GM21825 (cell line): ENCODE data around the gene ABCF3.

ENCODE experiments used
- ATAC-seq: cut with Tn5 transposase; IDR thresholded peaks from one replicate; pipeline ENCODE4 v1.9.1; 2021; ENCODE audit warnings: mild to moderate bottlenecking, moderate library complexity; ENCODE audit not compliant: unreplicated experiment

Gene ABCF3

DNA sequence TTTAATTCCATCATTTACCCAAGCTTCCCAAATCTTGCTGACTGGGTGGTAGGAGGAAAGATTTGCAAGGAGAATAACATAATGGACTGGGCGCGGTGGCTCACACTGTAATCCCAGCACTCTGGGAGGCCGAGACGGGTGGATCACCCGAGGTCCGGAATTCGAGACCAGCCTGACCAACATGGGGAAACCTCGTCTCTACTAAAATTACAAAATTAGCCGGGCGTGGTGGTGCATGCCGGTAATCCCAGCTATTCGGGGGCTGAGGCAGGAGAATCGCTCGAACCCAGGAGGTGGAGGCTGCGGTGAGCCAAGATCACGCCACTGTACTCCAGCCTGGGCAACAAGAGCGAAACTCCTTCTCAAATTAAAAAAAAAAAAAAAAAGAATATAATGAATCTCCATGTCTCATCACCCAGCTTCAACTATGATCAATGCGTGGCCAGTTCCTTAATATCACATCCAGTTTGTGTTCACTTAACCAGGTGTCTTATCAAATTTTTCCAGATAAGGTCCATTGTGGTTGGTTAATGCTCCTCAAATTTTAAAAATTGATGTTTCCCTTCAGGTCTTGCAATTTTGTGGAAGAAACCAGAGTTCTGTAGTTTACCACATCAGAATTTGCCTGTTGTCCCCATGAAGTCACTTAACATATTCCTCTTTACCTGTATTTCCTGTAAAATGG is 1.3 kb upstream of the ABCF3 start:
- ATAC-seq, result no peak

DNA sequence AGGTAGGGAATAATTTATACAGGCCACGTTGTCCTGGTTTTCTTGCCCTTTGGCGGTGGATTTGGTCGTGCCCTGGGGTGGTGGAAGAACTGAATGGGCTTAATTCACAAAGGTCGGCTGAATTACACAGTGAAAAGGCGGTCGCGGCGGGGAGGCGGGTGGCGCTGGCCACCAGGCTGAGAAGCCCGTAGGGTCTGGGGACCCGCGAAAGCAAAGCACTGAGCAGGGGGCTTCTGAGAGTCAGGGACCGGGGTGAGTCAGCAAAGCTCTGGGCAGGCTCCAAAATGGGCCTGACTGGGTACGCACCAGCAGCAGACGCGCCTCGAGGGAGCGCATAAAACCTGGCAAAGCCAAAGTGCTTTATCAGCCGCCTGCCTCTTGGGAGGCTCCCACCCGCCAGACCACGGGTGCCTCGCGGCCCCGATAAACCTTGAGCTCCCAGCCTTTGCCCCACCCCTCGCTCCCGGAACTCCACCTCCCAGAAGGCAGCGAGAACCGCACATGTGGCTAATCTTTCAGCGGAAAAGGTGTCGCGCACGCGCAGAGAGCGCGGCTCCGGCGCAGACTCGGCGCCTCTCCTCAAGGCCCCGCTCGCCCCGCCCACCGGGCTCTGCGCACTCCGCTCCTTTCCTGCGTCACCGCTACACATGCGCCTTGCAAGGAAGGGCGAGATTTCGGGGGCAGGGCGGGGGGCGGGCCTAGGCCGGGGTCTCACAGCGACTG is 377 bp upstream of the ABCF3 start:
- ATAC-seq, result peak; percentile 86

DNA sequence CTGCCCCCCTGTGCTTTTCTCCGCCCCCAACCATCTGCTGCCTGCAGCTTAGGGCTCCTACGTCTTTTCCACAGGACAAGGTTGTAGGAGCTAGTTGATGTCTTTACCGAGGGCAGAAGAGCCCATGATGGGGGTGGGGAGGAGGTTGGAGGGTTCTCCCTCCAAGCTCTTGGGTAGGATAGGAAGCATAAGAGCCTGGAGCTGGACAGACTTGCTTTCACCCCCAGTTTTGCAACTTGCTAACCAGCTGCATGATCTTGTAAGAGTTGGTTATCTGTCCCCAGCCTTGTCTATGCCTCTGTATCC is 856 bp downstream of the ABCF3 start:
- no peak for ATAC-seq

DNA sequence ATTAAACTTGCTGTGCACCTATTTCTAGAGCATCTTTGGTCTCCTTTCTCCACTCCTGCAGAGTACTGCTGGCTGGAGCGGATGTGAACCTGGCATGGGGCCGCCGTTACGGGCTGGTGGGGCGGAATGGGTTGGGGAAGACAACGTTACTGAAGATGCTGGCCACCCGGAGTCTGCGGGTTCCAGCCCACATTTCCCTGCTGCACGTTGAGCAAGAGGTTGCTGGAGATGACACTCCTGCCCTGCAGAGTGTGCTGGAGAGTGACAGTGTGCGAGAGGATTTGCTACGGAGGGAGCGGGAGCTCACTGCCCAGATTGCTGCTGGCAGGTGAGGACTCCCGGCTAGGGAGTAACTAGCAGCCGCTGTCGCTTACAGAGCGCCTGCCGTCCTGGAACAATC is 2.1 kb downstream of the ABCF3 start:
- ATAC-seq, result no peak

DNA sequence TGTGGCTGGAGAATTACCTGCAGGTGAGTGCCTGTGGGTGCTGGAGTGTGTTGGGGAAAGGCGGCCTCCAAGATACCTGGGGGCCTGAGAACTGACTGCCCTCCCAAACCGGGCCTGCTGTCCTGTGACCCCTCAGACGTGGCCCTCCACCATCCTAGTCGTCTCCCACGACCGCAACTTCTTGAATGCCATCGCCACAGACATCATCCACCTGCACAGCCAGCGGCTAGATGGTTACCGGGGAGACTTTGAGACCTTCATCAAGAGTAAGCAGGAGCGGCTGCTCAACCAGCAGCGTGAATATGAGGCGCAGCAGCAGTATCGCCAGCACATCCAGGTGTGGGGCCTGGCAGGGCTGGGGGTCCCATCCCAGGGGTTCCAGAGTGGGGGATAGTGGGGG is 3.4 kb downstream of the ABCF3 start:
- no peak for ATAC-seq

DNA sequence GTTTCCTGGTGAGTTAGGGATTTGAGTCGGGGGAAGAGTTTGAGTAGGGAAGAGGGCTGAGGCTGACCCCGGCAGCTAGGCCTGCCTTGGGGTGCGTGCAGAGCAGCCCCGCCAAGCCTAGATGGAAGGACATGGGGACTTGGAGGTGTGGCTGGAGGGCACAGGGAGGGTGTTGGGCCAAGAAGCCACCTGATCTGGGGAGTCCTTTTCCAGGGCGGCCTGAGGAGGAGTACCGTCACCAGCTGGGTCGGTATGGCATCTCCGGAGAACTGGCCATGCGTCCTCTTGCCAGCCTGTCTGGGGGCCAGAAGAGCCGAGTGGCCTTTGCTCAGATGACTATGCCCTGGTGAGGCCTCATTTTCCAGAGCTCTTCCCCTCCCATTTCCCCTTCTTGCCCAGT is 6.9 kb downstream of the ABCF3 start:
- ATAC-seq, result no peak

DNA sequence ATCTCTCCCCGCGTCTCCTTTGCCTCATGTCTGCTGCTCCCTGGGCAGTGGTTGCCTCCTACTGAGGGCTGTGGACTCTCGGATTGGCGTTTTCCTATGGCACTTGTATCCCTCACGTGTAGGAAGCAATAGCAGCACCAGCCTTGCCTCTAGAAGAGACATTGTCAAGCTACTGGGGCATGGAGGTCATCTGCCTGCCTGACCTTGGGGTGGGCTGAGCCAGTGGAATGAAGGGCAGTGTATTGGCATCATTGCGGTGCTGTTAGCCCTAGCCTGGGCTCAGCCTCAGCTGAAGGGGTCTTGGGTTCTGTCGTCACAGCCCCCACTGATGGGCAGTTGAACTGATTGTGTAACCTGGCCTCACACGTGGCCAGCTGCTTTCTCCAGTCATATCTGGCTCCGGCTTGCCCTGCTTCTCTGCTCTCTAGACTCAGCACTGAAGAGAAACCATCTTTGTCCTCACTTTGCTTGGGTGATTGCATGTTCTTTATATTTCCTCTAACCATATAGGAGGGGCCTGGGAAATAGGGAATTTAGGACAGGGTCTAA is 8.1 kb downstream of the ABCF3 start:
- no peak for ATAC-seq

DNA sequence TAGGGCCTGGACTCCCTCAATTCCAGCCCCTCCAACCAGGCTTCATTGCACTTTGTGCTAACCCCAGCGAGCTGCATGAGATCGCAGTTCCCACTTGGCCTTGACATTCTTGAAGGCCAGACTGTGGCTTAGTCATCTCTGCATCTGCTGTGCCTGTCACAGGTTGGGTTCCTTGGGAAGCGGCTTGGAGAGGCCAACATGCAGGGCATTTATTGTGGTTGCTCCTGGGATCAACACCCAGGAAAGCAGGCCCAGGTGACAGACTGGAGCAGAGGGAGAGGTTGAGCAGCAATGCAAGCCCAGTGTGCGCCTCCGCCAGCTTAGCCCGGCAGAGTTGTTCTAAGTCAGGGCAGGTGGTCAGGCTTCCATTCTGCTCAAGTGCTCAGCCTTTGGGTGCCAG is 10.5 kb downstream of the ABCF3 start:
- no peak for ATAC-seq

DNA sequence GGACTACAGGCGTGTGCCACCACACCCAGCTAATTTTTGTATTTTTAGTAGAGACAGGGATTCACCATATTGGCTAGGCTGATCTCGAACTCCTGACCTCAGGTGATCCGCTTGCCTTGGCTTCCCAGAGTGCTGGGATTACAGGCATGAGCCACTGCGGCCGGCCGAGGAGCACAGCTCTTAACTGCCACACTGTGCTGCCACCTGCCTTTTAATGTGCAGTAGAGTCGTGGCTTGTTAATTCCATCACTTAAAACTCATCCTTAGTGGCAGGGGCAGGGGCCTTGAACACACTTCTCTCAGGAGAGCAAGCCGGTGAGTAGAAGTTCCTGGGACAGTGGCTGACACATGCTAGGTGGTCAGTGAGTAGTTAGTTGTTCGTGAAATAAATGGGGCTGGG is 12.5 kb downstream of the ABCF3 start:
- no peak for ATAC-seq

DNA sequence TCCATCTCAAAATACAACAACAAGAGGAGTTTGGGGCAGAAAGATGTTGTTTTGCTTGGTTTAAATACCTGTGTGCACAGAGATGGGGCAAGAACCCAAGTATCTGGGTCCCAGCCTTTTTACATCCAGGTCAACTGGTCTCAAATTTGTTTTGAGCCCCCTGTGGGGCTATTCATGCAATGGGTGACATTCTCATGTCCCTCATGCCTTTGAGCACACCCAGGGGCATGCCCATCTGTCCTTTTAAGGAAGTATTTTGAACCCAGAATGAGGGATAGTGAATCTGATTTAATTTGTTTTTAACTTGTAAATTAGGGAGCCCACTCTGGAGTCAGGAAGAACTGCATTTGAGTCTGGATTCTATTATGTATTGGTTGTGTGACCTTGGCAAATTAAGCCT is 14.8 kb downstream of the ABCF3 start:
- no peak for ATAC-seq

DNA sequence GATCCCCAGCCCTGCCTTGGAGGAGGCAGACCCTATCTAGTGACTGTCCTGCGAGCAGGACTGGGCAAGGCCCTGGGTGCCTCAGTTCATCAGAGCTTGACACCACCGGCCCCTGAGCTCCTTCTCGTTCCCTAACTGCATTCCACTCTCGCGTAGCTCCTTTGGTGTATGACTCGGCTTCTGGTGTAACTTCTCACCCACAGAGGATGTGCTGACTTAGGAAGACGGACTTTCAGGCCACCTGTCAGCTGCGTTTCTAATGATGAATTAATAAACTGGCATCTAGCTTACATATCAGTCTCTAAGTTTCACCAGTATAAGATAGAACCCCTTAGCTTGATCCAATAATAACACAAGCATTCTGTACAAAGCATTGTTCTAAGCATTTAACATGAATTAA is 17.5 kb downstream of the ABCF3 start:
- ATAC-seq, result no peak

DNA sequence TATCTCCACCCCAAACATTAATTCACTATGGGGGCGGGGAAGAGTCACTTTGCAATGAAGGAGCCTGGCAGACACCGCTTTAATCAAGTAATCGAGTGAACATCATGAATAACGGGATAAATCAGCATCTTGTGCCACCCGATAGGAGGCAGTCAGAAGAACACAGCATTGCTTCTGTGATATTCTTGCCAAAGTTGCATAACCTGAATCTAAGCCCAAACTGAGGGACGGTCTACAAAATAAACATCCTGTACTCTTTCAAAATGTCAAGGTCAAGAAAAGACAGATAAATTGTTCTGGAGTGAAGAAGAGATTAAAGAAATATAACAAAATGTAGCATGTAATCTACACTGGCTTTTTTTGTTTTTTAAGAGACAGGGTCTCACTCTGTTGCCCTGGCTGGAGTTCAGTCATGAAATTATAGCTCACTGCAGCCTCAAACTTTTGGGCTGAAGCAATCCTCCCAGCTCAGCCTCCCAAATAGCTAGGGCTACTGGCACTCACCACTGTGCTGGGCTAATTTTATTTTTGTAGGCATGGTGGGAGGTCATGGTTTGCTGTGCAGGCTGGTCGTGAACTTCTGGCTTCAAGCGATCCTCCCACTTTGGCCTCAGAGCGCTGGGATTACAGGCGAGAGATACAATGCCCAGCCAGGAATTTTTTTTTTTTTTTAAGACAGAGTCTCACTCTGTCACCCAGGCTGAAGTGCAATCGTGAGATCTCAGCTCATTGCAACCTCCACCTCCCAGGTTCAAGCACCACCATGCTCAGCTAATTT is 23.3 kb downstream of the ABCF3 start:
- ATAC-seq, result no peak

DNA sequence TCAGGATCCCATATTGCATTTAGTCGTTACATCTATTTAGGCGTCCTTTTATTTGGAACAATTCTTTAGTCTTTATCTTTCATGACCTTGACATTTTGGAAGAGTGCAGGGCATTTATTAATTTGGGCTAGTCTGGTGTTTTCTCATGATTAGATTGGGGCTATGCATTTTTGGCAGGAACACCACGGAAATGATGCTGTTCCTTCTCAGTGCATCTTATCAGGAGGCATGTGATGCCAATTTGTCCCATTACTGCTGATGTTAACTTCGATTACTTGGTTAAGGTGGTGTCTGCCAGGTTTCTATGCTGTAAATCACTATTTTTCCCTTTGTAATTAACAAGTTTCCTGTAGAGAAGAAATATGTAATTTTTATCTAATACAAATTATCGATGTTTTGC is 25.3 kb downstream of the ABCF3 start:
- ATAC-seq, result no peak

DNA sequence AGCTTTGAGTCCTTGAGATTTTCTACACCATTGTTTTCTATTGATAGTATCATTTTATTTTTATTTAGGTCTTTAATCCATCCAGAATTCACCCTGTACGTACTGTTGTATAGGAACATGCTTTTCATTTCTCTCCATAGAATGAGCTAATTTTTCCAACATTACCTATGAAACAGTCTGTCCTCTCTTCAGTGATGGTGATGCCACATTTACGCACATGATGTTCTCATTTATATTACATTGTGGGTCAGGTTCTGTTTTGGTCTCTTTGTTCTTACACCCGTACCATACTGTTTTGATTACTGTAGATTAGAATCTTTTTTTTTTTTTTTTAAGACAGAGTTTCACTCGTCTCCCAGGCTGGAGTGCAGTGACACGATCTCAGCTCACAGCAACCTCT is 25.7 kb downstream of the ABCF3 start:
- no peak for ATAC-seq

DNA sequence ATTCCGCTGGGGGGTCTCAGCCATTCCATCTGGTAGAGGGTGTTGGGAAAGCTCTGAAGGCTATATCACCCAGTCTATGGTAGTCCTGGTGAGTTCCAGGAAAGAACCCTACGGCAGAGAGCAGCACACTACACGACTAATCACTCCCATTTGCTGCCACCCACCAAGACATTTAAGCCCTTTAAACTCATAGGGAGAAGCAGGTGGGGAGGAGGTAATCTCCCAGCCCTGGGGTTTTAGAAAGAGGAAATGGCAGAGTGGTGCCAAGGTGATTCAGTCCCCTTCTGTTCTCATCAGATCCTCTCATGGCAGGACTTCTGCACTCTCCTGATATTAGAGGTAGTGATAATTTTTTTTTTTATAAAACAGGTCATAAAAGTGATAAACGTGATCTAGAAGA is 32.8 kb downstream of the ABCF3 start:
- no peak for ATAC-seq

DNA sequence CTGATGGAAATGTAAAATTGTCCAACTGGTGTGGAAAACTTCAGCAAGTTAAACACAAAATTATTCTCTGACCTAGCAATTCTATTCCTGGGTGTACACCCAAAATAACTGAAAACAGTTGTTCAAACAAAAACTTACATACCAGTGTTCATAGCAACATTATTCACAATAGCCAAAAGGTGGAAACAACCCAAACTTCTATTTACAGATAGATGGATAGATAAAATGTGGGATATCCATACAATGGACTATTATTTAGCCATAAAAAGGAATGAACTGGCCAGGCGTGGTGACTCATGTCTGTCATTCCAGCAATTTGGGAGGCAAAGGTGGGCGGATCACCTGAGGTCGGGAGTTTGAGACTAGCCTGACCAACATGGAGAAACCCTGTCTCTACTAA is 36.5 kb downstream of the ABCF3 start:
- ATAC-seq, result no peak

DNA sequence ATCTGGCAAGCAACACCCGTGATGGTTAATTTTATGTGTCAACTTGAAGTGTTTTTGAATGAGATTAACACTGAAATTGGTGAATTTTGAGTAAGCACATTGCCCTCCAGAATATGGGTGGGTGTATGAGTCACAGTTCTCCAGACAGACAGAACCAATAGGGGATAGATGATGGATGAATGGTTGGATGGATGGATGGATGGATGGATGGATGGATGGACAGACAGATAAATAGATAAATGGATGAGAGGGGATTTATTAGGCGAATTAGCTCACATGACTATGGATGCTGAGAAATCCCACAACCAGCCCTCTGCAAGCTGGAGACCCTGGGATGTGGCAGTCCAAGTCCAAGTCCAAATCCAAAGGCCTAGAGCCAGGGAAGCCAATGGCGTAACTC is 37.9 kb downstream of the ABCF3 start:
- ATAC-seq, result no peak

DNA sequence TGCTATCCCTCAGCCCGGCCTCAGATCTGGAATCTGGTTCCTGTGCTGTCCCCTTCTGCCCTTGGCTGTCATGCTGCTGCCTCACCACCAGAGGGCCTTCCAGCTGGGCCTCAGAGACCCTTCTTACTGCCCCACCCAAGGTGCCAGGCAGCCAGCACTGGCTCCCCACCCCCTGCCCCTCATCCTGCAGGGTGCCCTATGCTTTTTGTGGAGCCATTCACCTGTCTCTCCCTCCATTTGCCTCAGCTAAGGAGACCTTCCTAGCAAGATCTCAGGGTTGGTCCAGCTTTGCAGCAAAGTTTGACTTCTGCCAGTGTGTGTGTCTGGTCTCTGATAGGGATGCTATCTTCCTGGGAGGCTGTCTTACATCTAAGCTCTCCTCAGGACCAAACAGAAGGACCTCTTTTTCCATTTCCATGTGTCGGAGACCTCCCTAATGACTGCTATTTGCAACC is 41.5 kb downstream of the ABCF3 start:
- no peak for ATAC-seq

DNA sequence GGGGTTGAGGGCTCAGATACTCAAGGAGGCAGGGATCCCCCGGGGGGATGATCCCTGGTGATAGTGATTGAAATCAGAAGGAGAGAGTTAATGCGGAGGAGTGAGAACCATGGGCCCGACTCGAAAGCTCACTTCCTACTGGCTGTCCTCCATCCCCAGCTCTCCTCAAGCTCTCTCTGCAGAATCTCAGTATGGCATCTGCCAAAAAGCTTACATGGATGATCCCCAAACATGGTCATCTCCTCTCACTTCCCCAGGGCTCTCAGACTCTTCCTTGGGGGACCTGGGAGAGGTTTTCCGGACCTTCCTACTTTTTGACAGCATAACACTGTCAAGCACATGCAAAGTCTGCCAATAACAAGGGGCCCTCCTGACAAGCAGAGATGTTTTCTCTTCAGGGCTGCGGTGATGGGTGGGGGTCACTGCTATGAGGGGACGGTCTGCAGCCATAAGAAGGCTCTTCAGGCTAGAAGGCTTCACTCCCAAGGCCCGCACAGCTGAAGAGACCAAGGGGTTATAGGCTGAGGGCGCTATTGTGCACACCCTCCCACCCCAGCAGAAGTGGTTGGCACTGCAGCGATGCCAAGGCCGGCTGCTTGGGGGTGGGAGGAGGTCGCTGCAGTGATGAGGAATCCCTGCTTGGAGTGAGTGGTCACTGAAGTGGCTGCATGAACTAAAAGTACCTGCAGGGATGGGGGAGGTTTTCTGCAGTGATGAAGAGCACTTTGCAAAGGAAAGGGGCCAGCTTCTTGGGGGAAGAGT is 42.6 kb downstream of the ABCF3 start:
- ATAC-seq, result no peak

DNA sequence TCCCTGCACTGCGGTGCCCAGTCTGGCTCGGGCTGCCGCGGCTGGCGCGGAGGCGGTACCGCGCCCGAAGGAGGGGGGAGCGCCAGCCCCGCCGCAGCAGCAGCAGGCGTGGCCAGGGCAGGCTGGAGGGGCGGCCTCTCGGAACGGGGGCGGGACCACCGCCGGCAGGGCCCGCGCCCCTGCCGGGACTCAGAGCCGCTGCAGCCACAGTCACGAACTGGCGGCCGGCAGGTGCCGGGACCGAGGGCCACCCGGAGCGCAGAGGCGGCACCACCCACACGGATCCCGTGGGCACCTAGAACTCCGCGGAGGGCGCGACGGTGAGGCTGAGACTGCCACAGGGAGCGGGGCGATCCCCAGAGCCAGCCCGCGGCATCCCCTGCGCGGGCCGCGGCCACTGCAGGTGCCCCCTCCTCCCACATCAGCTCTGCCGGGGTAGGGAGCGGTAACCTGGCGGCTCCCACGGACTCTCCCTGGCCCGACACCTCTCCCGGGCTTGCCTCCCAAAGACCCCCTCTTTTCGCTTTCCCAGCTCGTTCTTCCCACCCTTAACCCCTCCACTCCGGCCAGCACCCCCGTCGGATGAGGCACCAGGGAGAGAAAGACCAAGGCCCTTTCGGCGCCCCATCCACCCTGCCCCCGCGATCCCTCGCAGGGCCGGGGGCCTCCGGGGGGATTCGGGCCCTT is 43.5 kb downstream of the ABCF3 start, which contains the start of gene VWA5B2:
Gene VWA5B2 (plus strand): TSS at position 192 of the 687 bp plus-strand sequence. CDS start 944 bp downstream, outside the sequence.
- peak; percentile 70 for ATAC-seq
